GM08714 (cell line): Measurements from ENCODE around the gene HOXA3.

ENCODE experiments used
- H3K4me3 ChIP-seq: fragments of 200-500 bp; sonication (Bioruptor generic); 2 replicates; pipeline ENCODE4 v1.5.1; 2014; ENCODE audit warnings: mild to moderate bottlenecking, low read length, inconsistent platforms
- ZNF274 ChIP-seq: IDR thresholded peaks from 2 replicates; pipeline ENCODE4 v1.6.1; 2012; ENCODE audit warnings: mild to moderate bottlenecking, low read depth, low read length

The HOXA3 gene

GRCh38 chr7:27062946-27063345 is 89.4 kb downstream of the HOXA3 start:
- no peak overlapping the region for H3K4me3 ChIP-seq
- no peak for TF ChIP-seq ZNF274
